Activated T-cell treated with anti-CD3 and anti-CD28 coated beads, Interleukin-2, amount 50 U/mL, for 4 hours (primary cell): ENCODE results near the gene CCDC91. TPM values are rescaled to one million over a fixed set of nuclear protein-coding genes. Genes with fewer than 3 reads are reported as not detected.
A peak's percentile ranks its signal among the peaks of the same experiment; 100 is the strongest.
"Not testable (repeated sequence)": the region's sequence is repeated elsewhere in the genome, so short reads cannot be mapped to it uniquely, and the experiment has no call there.

Source experiments
- ATAC-seq, 2 donors: fragments of 200-7000 bp; cut with Tn5 transposase; one replicate each; pipeline ENCODE4 v1.10.0; 2021
- DNase-seq: peaks from one replicate; pipeline ENCODE4 v3.0.0-alpha.2; 2020
- H3K27me3 Mint-ChIP-seq: one replicate; pipeline ENCODE4 v1.8.0; 2021; ENCODE audit warnings: low read depth, mixed read lengths
- H3K36me3 Mint-ChIP-seq: one replicate; pipeline ENCODE4 v1.8.0; 2022; ENCODE audit warnings: mixed read lengths; ENCODE audit not compliant: insufficient read depth
- H3K4me1 Mint-ChIP-seq: one replicate; pipeline ENCODE4 v1.8.0; 2021; ENCODE audit warnings: low read depth, mixed read lengths
- H3K4me3 Mint-ChIP-seq: one replicate; pipeline ENCODE4 v1.8.0; 2021; ENCODE audit warnings: mild to moderate bottlenecking, moderate library complexity, mixed read lengths
- H3K9me3 Mint-ChIP-seq: one replicate; pipeline ENCODE4 v1.8.0; 2021; ENCODE audit warnings: mixed read lengths
- total RNA-seq, 3 donors: library from RNA; stranded (reverse); gene quantifications; one replicate each; pipeline ENCODE4 v1.2.1, GENCODE V29; 2021

Gene CCDC91
- total RNA-seq, 3 donors from 2014 or later, result 17.8 to 18.2 (median 18.1) TPM

DNA sequence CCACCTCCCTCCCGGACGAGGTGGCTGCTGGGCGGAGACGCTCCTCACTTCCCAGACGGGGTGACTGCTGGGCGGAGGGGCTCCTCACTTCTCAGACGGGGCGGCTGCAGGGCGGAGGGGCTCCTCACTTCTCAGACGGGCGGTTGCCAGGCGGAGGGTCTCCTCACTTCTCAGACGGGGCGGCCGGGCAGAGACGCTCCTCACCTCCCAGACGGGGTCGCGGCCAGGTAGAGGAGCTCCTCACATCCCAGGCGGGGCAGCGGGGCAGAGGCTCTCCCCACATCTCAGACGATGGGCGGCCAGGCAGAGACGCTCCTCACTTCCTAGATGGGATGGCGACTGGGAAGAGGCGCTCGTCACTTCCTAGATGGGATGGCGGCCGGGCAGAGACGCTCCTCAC is 10.9 kb downstream of the CCDC91 start:
- H3K9me3 Mint-ChIP-seq, DNase-seq, H3K4me3 Mint-ChIP-seq, ATAC-seq, H3K27me3 Mint-ChIP-seq: not testable (repeated sequence)
- H3K36me3 Mint-ChIP-seq, result peaks cover 11% of the 10 kb centered on the region
- H3K4me1 Mint-ChIP-seq, result peaks cover 21% of the 10 kb centered on the region

- H3K4me1 Mint-ChIP-seq, result peaks cover 15% of the 10 kb centered on the region
- no peak for DNase-seq
- peaks cover 8% of the 10 kb centered on the region for H3K9me3 Mint-ChIP-seq
- H3K27me3 Mint-ChIP-seq, result no peaks in the 10 kb centered on the region
- ATAC-seq, result no peak
- no peak overlapping the region for H3K4me3 Mint-ChIP-seq
- H3K36me3 Mint-ChIP-seq, result peaks cover 11% of the 10 kb centered on the region
Measured at GRCh38 chr12:28202374-28203130, 12.3 kb downstream of the CCDC91 start.

DNA sequence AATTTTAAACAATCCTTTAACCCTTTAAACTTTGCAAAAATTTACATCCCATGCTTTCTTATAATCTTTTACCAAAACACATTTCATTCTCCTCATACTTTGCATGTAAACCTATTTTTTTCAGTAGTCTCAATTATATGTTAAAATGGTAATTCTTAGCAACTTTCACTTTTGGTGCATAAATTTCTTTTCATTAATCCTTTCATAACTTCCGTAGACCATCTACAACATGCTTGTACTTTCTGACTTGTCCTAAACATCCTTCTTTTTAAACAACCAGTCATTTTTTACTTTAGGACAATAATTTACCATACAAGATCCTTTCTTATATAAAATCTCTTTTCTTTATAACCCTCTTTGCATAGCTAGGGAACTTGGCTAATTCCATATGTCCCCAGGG is 19.5 kb downstream of the CCDC91 start:
- H3K36me3 Mint-ChIP-seq, result peaks cover 30% of the 10 kb centered on the region
- ATAC-seq (no peak), DNase-seq (no peak)
- H3K4me3 Mint-ChIP-seq, result no peak overlapping the region
- H3K27me3 Mint-ChIP-seq, result no peaks in the 10 kb centered on the region
- H3K9me3 Mint-ChIP-seq, result peaks cover 7% of the 10 kb centered on the region
- peaks cover 21% of the 10 kb centered on the region for H3K4me1 Mint-ChIP-seq

- ATAC-seq (no peak), DNase-seq (no peak)
- Mint-ChIP-seq H3K27me3 (no peaks in the 10 kb centered on the region), H3K36me3 (peaks cover 28% of the 10 kb centered on the region), H3K9me3 (peaks cover 7% of the 10 kb centered on the region), H3K4me1 (peaks cover 25% of the 10 kb centered on the region), H3K4me3 (no peak overlapping the region)
Measured at GRCh38 chr12:28212182-28212581, 21.9 kb downstream of the CCDC91 start.

DNA sequence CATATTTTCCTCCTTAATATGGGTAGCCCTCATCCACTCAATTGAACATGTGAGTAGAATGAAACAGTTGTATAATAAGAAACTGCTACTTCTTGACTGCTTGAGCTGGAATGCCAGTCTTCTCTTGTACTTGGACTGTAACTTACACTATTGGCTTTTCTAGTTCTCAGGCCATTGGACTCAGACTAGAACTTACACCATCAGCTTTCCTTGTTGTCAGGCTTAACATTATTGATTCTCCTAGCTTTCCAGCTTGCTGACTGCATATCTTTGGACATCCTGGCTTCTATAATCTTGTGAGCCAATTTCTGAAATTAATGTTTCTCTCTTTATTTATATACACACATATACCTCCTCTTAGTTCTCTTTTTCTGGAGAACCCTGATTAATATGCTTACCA is 24.8 kb downstream of the CCDC91 start:
- DNase-seq (no peak), ATAC-seq (no peak)
- Mint-ChIP-seq H3K4me3 (no peak overlapping the region), H3K27me3 (no peaks in the 10 kb centered on the region), H3K36me3 (peaks cover 23% of the 10 kb centered on the region), H3K4me1 (peaks cover 32% of the 10 kb centered on the region), H3K9me3 (no peaks in the 10 kb centered on the region)

DNA sequence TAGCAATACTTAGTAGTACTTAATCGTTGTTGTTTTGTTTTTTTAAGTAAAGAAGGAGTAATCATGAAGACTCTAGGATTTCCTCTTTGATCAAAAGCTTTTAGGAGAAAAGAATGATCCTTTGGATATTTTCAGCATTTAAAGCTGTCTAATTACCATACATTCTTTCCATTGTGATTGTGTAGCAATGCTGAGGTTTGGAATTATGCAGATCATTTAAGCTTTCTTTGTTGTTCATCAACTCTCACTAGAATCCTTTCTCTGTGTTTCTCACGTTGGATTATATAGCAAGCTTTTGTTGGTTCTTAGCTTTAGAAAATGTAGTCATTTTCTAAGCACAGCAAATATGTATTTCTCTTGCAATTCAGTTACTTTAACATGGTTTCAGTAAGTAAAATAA is 25.8 kb downstream of the CCDC91 start:
- peaks cover 15% of the 10 kb centered on the region for H3K36me3 Mint-ChIP-seq
- no peaks in the 10 kb centered on the region for H3K9me3 Mint-ChIP-seq
- DNase-seq (no peak), ATAC-seq (no peak)
- no peak overlapping the region for H3K4me3 Mint-ChIP-seq
- H3K27me3 Mint-ChIP-seq, result no peaks in the 10 kb centered on the region
- H3K4me1 Mint-ChIP-seq, result peaks cover 35% of the 10 kb centered on the region

DNA sequence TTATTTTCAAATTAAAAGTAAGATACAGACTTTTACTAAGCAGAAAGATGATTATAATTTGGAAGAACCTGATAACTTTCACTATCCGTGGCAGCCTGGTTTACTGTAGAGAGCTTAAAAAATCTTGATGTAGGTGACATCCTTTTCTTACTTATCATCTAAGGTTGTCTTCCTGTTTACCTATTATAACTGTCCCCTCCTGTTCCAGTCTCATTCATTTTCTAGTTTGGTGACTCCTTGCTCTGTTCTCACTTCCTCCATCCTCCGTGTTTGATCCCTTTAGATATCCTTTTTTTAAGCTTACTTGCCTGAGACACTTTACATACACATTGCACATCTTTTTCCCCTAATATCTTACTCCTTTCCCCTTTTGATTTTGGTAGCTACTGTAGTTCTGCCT is 27.5 kb downstream of the CCDC91 start:
- DNase-seq (no peak), ATAC-seq (no peak)
- Mint-ChIP-seq H3K4me1 (peaks cover 47% of the 10 kb centered on the region), H3K27me3 (no peaks in the 10 kb centered on the region), H3K36me3 (peaks cover 7% of the 10 kb centered on the region), H3K9me3 (no peaks in the 10 kb centered on the region), H3K4me3 (peak overlapping the region; percentile 9)

GRCh38 chr12:28218875-28219274 is 28.6 kb downstream of the CCDC91 start:
- Mint-ChIP-seq H3K27me3 (no peaks in the 10 kb centered on the region), H3K4me1 (peaks cover 55% of the 10 kb centered on the region), H3K9me3 (no peaks in the 10 kb centered on the region), H3K36me3 (peaks cover 4% of the 10 kb centered on the region), H3K4me3 (no peak overlapping the region)
- ATAC-seq (no peak), DNase-seq (no peak)

DNA sequence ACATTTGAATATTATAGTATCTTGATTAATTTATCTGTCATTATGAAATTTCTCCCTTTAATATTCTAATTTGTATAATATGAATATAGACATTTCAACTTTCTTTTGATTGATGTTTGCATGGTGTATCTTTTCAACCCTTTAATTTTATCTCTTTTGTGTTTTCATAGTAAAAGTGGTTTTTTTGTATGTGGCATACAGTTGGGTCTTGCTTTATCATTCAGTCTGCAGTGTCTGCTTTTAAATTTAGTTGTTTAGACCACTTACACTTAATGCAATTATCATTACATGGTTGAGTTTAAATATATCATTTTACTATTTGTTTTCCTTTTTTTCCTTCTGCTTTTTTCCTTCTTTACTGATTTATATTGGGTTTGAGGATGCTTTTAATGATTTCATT is 29.6 kb downstream of the CCDC91 start:
- DNase-seq (no peak), ATAC-seq (no peak)
- H3K27me3 Mint-ChIP-seq, result no peaks in the 10 kb centered on the region
- no peaks in the 10 kb centered on the region for H3K9me3 Mint-ChIP-seq
- peaks cover 57% of the 10 kb centered on the region for H3K4me1 Mint-ChIP-seq
- H3K36me3 Mint-ChIP-seq, result no peaks in the 10 kb centered on the region
- H3K4me3 Mint-ChIP-seq, result no peak overlapping the region

DNA sequence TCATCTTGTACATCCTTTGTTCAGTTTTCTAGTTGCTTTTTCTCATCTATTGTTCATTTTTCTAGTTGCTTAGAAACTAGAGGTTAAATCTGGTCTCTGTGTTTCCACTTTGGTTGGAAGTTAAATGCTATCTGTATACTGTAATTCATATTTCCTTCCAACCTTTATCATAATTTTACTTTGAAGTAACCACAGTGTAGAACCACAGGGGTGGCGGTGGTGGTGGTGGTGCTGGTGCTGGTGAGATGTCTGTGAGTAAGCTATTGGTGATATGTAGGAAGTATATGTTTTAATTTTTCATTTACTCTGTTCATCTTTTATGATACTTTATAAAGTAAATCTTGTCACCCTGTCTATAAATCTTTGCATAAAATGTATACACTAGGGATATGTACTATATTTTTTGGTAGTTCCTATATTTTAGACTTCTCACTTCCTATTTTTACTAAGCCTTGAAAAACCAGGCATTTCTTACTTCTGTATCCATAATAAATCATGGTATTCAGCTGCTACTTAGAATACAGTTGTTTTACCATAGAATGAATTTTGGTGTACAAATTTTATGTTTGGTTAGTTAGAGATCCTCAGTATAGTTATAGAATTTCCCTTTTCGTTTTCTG is 31.9 kb downstream of the CCDC91 start:
- Mint-ChIP-seq H3K9me3 (no peaks in the 10 kb centered on the region), H3K4me3 (peak overlapping the region; percentile 44), H3K36me3 (peaks cover 10% of the 10 kb centered on the region), H3K27me3 (no peaks in the 10 kb centered on the region), H3K4me1 (peaks cover 57% of the 10 kb centered on the region)
- ATAC-seq (peak; percentile 83), DNase-seq (peak; percentile 69)

- Mint-ChIP-seq H3K36me3 (peaks cover 17% of the 10 kb centered on the region), H3K9me3 (no peaks in the 10 kb centered on the region), H3K4me3 (peak overlapping the region; percentile 47), H3K4me1 (peaks cover 54% of the 10 kb centered on the region), H3K27me3 (no peaks in the 10 kb centered on the region)
- DNase-seq (no peak), ATAC-seq (peak; percentile 82 to 83)
Measured at GRCh38 chr12:28223025-28223554, 32.8 kb downstream of the CCDC91 start.

DNA sequence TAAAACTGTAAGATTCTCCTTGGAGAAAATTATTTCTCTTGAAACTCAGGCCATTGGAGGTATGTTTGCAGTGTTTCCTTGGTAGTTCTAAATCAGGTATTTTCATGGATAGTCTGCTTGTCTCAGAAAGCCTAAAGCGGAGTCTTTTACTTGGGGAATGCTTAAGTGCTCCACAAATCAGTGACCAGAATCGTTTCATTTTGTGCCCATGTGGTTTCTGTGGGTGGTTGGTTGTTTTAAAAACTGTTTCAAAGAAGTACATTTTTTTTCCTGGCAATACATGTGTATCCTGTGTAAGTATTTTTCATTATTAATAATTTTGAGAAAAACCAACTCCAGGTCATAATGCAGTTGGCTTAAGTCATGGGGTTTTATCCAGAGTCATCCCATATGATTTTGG is 33.6 kb downstream of the CCDC91 start:
- Mint-ChIP-seq H3K4me3 (peak overlapping the region; percentile 47), H3K36me3 (peaks cover 19% of the 10 kb centered on the region), H3K27me3 (no peaks in the 10 kb centered on the region), H3K9me3 (no peaks in the 10 kb centered on the region), H3K4me1 (peaks cover 52% of the 10 kb centered on the region)
- DNase-seq, result no peak
- no peak for ATAC-seq

- Mint-ChIP-seq H3K36me3 (peaks cover 29% of the 10 kb centered on the region), H3K4me1 (peaks cover 60% of the 10 kb centered on the region), H3K27me3 (no peaks in the 10 kb centered on the region), H3K9me3 (no peaks in the 10 kb centered on the region), H3K4me3 (no peak overlapping the region)
- DNase-seq, result no peak
- no peak for ATAC-seq
Measured at GRCh38 chr12:28226705-28227104, 36.4 kb downstream of the CCDC91 start.

GRCh38 chr12:28227251-28227650 is 37.0 kb downstream of the CCDC91 start:
- no peak for ATAC-seq
- H3K27me3 Mint-ChIP-seq, result no peaks in the 10 kb centered on the region
- H3K36me3 Mint-ChIP-seq, result peaks cover 29% of the 10 kb centered on the region
- no peaks in the 10 kb centered on the region for H3K9me3 Mint-ChIP-seq
- no peak for DNase-seq
- peaks cover 55% of the 10 kb centered on the region for H3K4me1 Mint-ChIP-seq
- no peak overlapping the region for H3K4me3 Mint-ChIP-seq

GRCh38 chr12:28231248-28231647 is 41.0 kb downstream of the CCDC91 start:
- DNase-seq (no peak), ATAC-seq (no peak)
- peaks cover 27% of the 10 kb centered on the region for H3K36me3 Mint-ChIP-seq
- H3K4me3 Mint-ChIP-seq, result no peak overlapping the region
- no peaks in the 10 kb centered on the region for H3K27me3 Mint-ChIP-seq
- no peaks in the 10 kb centered on the region for H3K9me3 Mint-ChIP-seq
- peaks cover 45% of the 10 kb centered on the region for H3K4me1 Mint-ChIP-seq
